ENCODE results near the gene TMEM121B. TPM values are rescaled to one million over a fixed set of nuclear protein-coding genes. Genes with fewer than 3 reads are reported as not detected.

TMEM121B gene
- total RNA-seq, 2 experiments from 2014 or later: 0.15 to 0.32 TPM

DNA sequence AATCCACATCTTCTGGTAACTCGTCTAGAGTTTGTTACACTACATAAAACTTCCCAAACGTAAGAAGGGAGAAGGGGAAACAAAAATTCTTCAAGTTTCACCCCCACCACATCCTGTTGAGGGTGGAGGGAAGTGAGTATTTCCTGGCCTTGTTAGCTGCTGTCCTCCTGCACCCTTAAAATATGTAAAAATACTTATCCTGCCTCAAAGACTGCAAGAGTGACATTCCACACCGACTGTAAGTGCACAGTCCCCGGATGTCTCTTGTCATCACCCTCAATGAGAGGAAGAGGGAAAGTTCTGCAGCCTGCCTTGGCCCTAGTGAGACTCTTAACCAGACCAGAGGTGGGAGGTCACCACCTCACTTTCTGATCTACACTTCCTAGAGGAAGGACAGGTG, 3.3 kb downstream of the TMEM121B start:
- no peak overlapping the region; the same call in 1 of the 2 replicates for H2AFZ ChIP-seq (ENCODE audit: low read length)
- no peaks in the 10 kb centered on the region for H3K9me3 ChIP-seq (ENCODE audit: low read length)
- intact Hi-C loops (cut with micrococcal nuclease; ENCODE audit: unreplicated experiment): loop anchor here (5.0 kb wide), 1 partner anchor 39 kb away; the partner anchor contains the start of gene HDHD5
- peak overlapping the region; percentile 5 for H3K4me3 ChIP-seq (ENCODE audit: low read depth, low read length, poor library complexity, severe bottlenecking)
- no TSS peak for BruUV-seq (replicated peaks)
- ChIA-PET POLR2A (interaction anchor here (0.8 to 0.9 kb wide), 2 partner anchors 39 to 385 kb away, joined by 3 read pairs; no protein-coding TSS in a partner anchor), CTCF (ENCODE audit: unreplicated experiment) (no interaction called here)
- H3K79me2 ChIP-seq (ENCODE audit: insufficient read depth, low read depth, low read length): no peaks in the 10 kb centered on the region
- peak overlapping the region; percentile 42 for H3K4me2 ChIP-seq (ENCODE audit: low read length)
- H3K36me3 ChIP-seq (ENCODE audit: insufficient read depth, low read length): no peaks in the 10 kb centered on the region
- TF ChIP-seq, protein P1, sequence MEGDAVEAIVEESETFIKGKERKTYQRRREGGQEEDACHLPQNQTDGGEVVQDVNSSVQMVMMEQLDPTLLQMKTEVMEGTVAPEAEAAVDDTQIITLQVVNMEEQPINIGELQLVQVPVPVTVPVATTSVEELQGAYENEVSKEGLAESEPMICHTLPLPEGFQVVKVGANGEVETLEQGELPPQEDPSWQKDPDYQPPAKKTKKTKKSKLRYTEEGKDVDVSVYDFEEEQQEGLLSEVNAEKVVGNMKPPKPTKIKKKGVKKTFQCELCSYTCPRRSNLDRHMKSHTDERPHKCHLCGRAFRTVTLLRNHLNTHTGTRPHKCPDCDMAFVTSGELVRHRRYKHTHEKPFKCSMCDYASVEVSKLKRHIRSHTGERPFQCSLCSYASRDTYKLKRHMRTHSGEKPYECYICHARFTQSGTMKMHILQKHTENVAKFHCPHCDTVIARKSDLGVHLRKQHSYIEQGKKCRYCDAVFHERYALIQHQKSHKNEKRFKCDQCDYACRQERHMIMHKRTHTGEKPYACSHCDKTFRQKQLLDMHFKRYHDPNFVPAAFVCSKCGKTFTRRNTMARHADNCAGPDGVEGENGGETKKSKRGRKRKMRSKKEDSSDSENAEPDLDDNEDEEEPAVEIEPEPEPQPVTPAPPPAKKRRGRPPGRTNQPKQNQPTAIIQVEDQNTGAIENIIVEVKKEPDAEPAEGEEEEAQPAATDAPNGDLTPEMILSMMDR (conservative IDR thresholded peaks at IDR 0.05; ENCODE audit: low read length): no peak
- TF ChIP-seq EZH2phosphoT487 (IDR thresholded peaks at IDR 0.05; ENCODE audit: borderline replicate concordance, low read depth, low read length): no peak
- DNase-seq (ENCODE audit: low spot score): peak; percentile 60
- H4K20me1 ChIP-seq (ENCODE audit: insufficient read depth, low read length): no peaks in the 10 kb centered on the region
- peak overlapping the region; percentile 21 for H3K27ac ChIP-seq (ENCODE audit: low read depth, low read length, poor library complexity, severe bottlenecking)
- peaks cover 34% of the 10 kb centered on the region for H3K4me1 ChIP-seq (ENCODE audit: insufficient read depth, low read length, poor library complexity, severe bottlenecking)
- no peaks in the 10 kb centered on the region for H3K9me2 ChIP-seq (ENCODE audit: insufficient read depth, low read length)

DNA sequence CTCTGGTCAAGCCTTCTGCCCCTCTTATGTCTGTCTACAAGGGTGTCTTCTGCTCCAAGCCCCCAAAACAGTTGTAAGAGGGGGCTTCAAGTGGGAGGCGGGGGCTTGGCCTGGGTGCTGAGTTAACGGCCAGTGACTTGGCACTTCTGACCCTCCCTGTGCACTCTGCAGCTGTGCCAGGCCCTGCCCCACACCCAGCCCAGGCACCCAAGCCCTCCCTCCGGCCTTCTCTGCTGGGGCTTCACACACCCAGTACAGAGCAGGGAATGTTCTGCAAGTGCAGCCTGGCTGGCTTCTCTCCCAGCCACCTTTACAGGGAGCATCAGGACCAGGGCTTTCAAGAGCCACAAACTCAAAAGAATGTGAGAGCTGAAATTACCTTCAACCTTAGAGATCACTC, 3.8 kb downstream of the TMEM121B start:
- no peaks in the 10 kb centered on the region for H3K36me3 ChIP-seq (ENCODE audit: insufficient read depth, low read length)
- peaks cover 34% of the 10 kb centered on the region for H3K4me1 ChIP-seq (ENCODE audit: insufficient read depth, low read length, poor library complexity, severe bottlenecking)
- peak overlapping the region; percentile 42 for H3K4me2 ChIP-seq (ENCODE audit: low read length)
- ChIA-PET CTCF (ENCODE audit: unreplicated experiment) (no interaction called here), POLR2A (interaction anchor here (0.9 to 1.5 kb wide), 2 partner anchors 30 to 386 kb away, joined by 3 read pairs; no protein-coding TSS in a partner anchor)
- no peak overlapping the region; the same call in 1 of the 2 replicates for H2AFZ ChIP-seq (ENCODE audit: low read length)
- no peaks in the 10 kb centered on the region for H3K9me3 ChIP-seq (ENCODE audit: low read length)
- no peak for TF ChIP-seq EZH2phosphoT487 (IDR thresholded peaks at IDR 0.05; ENCODE audit: borderline replicate concordance, low read depth, low read length)
- TF ChIP-seq, protein P1 (conservative IDR thresholded peaks at IDR 0.05; ENCODE audit: low read length): no peak
- H3K79me2 ChIP-seq (ENCODE audit: insufficient read depth, low read depth, low read length): no peaks in the 10 kb centered on the region
- intact Hi-C loops (cut with micrococcal nuclease; ENCODE audit: unreplicated experiment): loop anchor here (5.0 kb wide), 1 partner anchor 40 kb away; the partner anchor contains the start of gene HDHD5
- no peaks in the 10 kb centered on the region for H3K9me2 ChIP-seq (ENCODE audit: insufficient read depth, low read length)
- no peak for DNase-seq (ENCODE audit: low spot score)
- peak overlapping the region; percentile 21 for H3K27ac ChIP-seq (ENCODE audit: low read depth, low read length, poor library complexity, severe bottlenecking)
- H3K4me3 ChIP-seq (ENCODE audit: low read depth, low read length, poor library complexity, severe bottlenecking): no peak overlapping the region
- no TSS peak for BruUV-seq (replicated peaks)
- H4K20me1 ChIP-seq (ENCODE audit: insufficient read depth, low read length): no peaks in the 10 kb centered on the region

DNA sequence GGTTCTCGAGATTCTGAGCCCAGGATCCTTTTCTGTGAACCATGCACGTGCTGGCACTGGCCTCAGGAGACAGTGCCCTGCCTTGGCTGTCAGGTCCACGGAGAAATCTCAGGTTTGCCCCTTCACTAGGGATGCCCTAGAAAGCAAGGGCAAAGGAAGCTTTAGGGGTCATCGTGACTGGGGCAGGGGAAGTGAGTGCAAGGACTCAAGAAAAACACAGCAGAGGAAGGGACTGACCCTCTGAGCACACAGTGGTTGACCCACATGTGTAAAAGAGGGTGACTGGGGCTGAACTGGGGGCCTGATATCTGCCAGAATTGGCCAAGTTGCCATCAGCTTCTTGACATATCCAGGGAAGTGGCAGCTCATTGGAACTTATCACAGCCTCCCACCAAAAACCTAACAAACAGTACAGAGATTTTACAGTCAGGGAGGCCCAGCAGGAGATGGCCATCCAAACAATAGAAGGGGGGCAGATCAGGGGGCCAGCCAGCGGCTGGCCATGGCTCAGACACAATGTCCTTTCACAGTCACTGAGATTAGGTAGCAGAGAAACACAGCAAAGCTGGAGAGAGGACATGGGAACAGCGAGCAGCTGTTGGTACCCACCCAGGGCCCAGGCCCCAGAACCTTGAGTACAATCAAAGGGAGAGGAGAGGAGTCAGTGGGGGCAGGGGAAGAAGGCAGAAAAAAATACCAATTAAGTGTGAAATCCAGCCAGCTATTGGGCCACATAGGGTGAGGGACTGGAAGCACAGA, 4.4 kb downstream of the TMEM121B start:
- ChIA-PET POLR2A (interaction anchor here (0.7 to 1.5 kb wide), 2 partner anchors 30 to 150 kb away, joined by 3 read pairs; no protein-coding TSS in a partner anchor), CTCF (ENCODE audit: unreplicated experiment) (no interaction called here)
- no peak for TF ChIP-seq EZH2phosphoT487 (IDR thresholded peaks at IDR 0.05; ENCODE audit: borderline replicate concordance, low read depth, low read length)
- TF ChIP-seq, protein P1 (conservative IDR thresholded peaks at IDR 0.05; ENCODE audit: low read length): no peak
- Histone ChIP-seq H2AFZ (ENCODE audit: low read length) (no peak overlapping the region), H3K9me3 (ENCODE audit: low read length) (no peaks in the 10 kb centered on the region), H4K20me1 (ENCODE audit: insufficient read depth, low read length) (no peaks in the 10 kb centered on the region), H3K4me3 (ENCODE audit: low read depth, low read length, poor library complexity, severe bottlenecking) (no peak overlapping the region), H3K27ac (ENCODE audit: low read depth, low read length, poor library complexity, severe bottlenecking) (no peak overlapping the region), H3K36me3 (ENCODE audit: insufficient read depth, low read length) (no peaks in the 10 kb centered on the region), H3K4me2 (ENCODE audit: low read length) (no peak overlapping the region), H3K9me2 (ENCODE audit: insufficient read depth, low read length) (no peaks in the 10 kb centered on the region), H3K4me1 (ENCODE audit: insufficient read depth, low read length, poor library complexity, severe bottlenecking) (peaks cover 34% of the 10 kb centered on the region), H3K79me2 (ENCODE audit: insufficient read depth, low read depth, low read length) (no peaks in the 10 kb centered on the region)
- no TSS peak for BruUV-seq (replicated peaks)
- intact Hi-C loops (cut with micrococcal nuclease; ENCODE audit: unreplicated experiment): loop anchor here (5.0 kb wide), 1 partner anchor 41 kb away; the partner anchor contains the start of gene HDHD5
- no peak for DNase-seq (ENCODE audit: low spot score)

All from OCI-LY7 (cell line).